Lower leg skin (tissue), 3 donors: ENCODE measurements around the gene PAPPA.

Experiments used
- CTCF ChIP-seq, 3 donors: fragments of 450-650 bp; IDR thresholded peaks; one replicate each; pipeline ENCODE4 v1.5.1; 2016; ENCODE audit warnings: antibody characterized with exemption in 3 of 3, mild to moderate bottlenecking in 3 of 3, moderate library complexity in 2 of 3
- POLR2A ChIP-seq, 2 donors: fragments of 450-650 bp; IDR thresholded peaks; one replicate each; pipeline ENCODE4 v1.6.1; 2016 to 2017; ENCODE audit warnings: antibody characterized with exemption in 2 of 2, mild to moderate bottlenecking in 1 of 2, moderate library complexity in 1 of 2

DNA sequence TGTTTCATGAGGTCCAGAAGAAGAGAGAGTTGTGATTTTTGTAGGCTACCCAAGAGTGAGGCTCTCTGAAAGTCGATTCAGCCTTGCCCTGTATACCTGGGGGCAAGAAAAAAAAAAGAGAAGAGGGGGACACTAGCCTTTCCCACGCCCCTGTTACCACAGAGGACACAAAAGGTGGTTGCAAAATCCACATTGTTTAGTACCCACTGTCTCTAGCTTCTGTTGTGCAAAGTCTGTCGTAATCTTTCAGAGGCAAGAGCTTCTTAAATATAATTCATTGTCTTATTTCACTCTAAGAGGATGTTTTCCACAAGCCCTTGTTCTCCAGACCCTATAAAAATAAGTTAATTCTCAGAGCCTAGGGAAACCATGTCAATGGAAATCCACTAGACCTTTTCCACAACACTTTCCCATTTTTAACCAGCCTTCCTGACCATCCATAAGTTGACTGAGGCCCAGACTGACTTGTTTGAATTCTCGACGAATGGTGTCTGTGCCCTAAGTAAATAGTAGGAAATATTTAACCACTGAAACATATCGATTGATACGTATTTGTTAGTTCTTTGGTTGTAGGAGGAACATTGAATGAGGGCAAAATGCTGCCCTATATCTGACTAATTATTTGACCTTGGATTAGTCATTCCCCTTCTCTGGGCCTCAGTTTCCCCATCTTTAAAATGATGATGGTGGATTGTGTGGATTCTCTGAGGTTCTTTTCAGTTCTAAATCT lies 182.7 kb downstream of the PAPPA start:
- TF ChIP-seq CTCF (IDR thresholded peaks at IDR 0.05) = no peak
- TF ChIP-seq POLR2A (IDR thresholded peaks at IDR 0.05) = no peak
